Lung (tissue), 12 donors: Measurements from ENCODE around the gene TMPRSS2. TPM values are rescaled to one million over a fixed set of nuclear protein-coding genes. Genes with fewer than 3 reads are reported as not detected.
A peak's percentile ranks its signal among the peaks of the same experiment; 100 is the strongest.
"Not testable (repeated sequence)": the region's sequence is repeated elsewhere in the genome, so short reads cannot be mapped to it uniquely, and the experiment has no call there.

Source experiments
- ATAC-seq: fragments of 200-7000 bp; cut with Tn5 transposase; one replicate; pipeline ENCODE4 v1.9.1; 2020; ENCODE audit warnings: moderate number of reproducible peaks; ENCODE audit not compliant: insufficient read depth, low FRiP score
- DNase-seq, 3 donors: peaks; one replicate each; pipeline ENCODE4 v3.0.0-alpha.2; 2013 to 2017
- H3K27ac ChIP-seq, 2 donors: one replicate each; pipeline ENCODE4 v1.5.1; 2013; ENCODE audit warnings: mild to moderate bottlenecking in 2 of 2, moderate library complexity in 2 of 2, control low read depth in 1 of 2, inconsistent platforms in 1 of 2, low read depth in 1 of 2, low read length in 1 of 2
- H3K27me3 ChIP-seq, 3 donors: one replicate each; pipeline ENCODE4 v1.5.1; 2013; ENCODE audit warnings: low read length in 2 of 3; ENCODE audit not compliant: control insufficient read depth in 3 of 3, insufficient read depth in 3 of 3
- H3K36me3 ChIP-seq, 4 donors: one replicate each; pipeline ENCODE4 v1.5.1; 2013; ENCODE audit warnings: low read length in 4 of 4, mild to moderate bottlenecking in 1 of 4, moderate library complexity in 1 of 4; ENCODE audit not compliant: control insufficient read depth in 4 of 4, insufficient read depth in 4 of 4
- H3K4me1 ChIP-seq, 5 donors: one replicate each; pipeline ENCODE4 v1.5.1; 2013; ENCODE audit warnings: low read length in 5 of 5, mild to moderate bottlenecking in 2 of 5, moderate library complexity in 1 of 5; ENCODE audit not compliant: control insufficient read depth in 5 of 5, insufficient read depth in 5 of 5
- H3K4me3 ChIP-seq: one replicate; pipeline ENCODE4 v1.5.1; 2013; ENCODE audit warnings: mild to moderate bottlenecking, control low read depth, moderate library complexity
- H3K9ac ChIP-seq, 2 donors: one replicate each; pipeline ENCODE4 v1.5.1; 2013; ENCODE audit warnings: low read length in 2 of 2, control low read depth in 1 of 2; ENCODE audit not compliant: insufficient read depth in 1 of 2
- H3K9me3 ChIP-seq, 4 donors: one replicate each; pipeline ENCODE4 v1.5.1; 2013; ENCODE audit warnings: low read length in 3 of 4, mild to moderate bottlenecking in 1 of 4, moderate library complexity in 1 of 4; ENCODE audit not compliant: control insufficient read depth in 4 of 4, insufficient read depth in 3 of 4
- WGBS, 2 donors: extraction: QIAGEN DNeasy Blood & Tissue Kit; methylation state at CpG; one replicate each; pipeline ENCODE4 v1.1.7; 2013; 5-methylcytosine and 5-hydroxymethylcytosine counted together
- polyA plus RNA-seq, 2 donors: library from polyadenylated mRNA; stranded (reverse); fragments of 200-250 nt; gene quantifications; one replicate each; pipeline ENCODE4 v1.2.1, GENCODE V29; 2013
- total RNA-seq, 2 donors: library from RNA; depleted of rRNA in 1 of 2; stranded (reverse); fragments of >200 nt in 1 of 2; gene quantifications; one replicate each; pipeline ENCODE4 v1.2.1, GENCODE V29; 2014 to 2021
- TF ChIP-seq, protein P1 (sequence below): IDR thresholded peaks from 2 replicates; pipeline ENCODE4 v1.5.1; 2012; ENCODE audit warnings: mild to moderate bottlenecking; ENCODE audit errors: control extremely low read depth, extremely low read depth
- donor health status: control.
- donor health status: control.
- donor health status: Bipolar disorder and iron deficiency.
- donor health status: healthy.
- donor health status: DM: yes; HTN: yes; CAD: no.

TMPRSS2 gene
- total and polyA plus RNA-seq, 4 donors: 46.2 to 130 (median 72.2) TPM

DNA sequence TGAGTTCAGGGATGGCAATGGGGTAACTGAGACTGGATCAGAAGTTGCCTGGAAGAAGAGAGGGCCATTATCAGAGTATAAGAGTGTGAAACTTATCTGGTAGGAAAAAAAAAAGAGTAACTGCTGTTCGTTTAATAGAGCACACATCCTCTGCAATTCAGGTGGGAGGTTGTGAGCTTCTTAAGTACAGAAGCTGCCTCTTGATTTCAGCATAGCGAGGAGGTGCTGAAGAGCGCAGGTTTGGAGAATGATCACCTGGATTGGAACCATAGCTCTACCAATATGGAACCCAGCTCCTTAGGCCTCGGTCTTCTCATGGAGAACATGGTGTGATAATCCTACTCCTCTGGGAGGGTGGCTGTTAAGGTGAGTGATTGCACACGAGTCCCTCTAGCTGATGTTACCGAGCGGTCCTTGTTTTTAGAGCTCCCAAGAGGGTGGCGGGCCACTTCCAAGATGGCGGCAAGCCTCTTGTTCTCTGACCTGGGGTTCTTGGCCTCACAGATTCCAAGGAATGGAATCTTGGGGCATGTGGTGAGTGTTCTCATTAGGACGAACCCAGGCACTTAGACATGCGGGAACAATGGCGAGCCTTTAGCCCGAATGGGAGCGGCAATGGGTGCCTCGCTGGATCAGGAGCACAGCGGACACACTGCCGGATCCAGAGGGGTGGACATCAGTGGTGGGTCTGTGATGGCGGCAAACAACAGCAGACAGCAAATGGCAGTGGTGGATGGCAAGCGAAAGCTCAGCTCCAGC is 85.2 kb downstream of the TMPRSS2 start:
- Histone ChIP-seq H3K36me3 (no peaks in the 10 kb centered on the region), H3K9ac (no peak overlapping the region), H3K9me3 (no peaks in the 10 kb centered on the region), H3K27me3 (peaks cover 0 to 13% (median 8%) of the 10 kb centered on the region in 3 donors), H3K4me1 (peaks cover 0 to 10% (median 6%) of the 10 kb centered on the region in 5 donors), H3K4me3 (no peak overlapping the region), H3K27ac (no peak overlapping the region)
- WGBS, 2 donors: 95 to 97% methylated on average over 19 of the region's 19 CpGs
- no peak for ATAC-seq
- no peak for DNase-seq
- TF ChIP-seq, protein P1, sequence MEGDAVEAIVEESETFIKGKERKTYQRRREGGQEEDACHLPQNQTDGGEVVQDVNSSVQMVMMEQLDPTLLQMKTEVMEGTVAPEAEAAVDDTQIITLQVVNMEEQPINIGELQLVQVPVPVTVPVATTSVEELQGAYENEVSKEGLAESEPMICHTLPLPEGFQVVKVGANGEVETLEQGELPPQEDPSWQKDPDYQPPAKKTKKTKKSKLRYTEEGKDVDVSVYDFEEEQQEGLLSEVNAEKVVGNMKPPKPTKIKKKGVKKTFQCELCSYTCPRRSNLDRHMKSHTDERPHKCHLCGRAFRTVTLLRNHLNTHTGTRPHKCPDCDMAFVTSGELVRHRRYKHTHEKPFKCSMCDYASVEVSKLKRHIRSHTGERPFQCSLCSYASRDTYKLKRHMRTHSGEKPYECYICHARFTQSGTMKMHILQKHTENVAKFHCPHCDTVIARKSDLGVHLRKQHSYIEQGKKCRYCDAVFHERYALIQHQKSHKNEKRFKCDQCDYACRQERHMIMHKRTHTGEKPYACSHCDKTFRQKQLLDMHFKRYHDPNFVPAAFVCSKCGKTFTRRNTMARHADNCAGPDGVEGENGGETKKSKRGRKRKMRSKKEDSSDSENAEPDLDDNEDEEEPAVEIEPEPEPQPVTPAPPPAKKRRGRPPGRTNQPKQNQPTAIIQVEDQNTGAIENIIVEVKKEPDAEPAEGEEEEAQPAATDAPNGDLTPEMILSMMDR: no peak

DNA sequence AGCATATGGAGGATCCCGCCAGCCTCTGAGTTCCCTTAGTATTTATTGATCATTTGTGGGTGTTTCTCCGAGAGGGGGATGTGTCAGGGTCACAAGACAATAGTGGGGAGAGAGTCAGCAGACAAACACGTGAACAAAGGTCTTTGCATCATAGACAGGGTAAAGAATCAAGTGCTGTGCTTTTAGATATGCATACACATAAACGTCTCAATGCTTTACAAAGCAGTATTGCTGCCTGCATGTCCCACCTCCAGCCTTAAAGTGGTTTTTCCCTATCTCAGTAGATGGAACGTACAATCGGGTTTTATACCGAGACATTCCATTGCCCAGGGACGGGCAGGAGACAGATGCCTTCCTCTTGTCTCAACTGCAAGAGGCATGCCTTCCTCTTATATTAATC is 87.0 kb downstream of the TMPRSS2 start:
- H3K36me3 ChIP-seq, H3K4me1 ChIP-seq, H3K9me3 ChIP-seq, H3K4me3 ChIP-seq, ATAC-seq, H3K27me3 ChIP-seq, DNase-seq: not testable (repeated sequence)
- Histone ChIP-seq H3K27ac (peak overlapping the region in 1 of 2 donors; percentile 97), H3K9ac (peak overlapping the region in 1 of 2 donors; percentile 72)
- 18 to 20% methylated on average over 6 of the region's 8 CpGs for WGBS, 2 donors

DNA sequence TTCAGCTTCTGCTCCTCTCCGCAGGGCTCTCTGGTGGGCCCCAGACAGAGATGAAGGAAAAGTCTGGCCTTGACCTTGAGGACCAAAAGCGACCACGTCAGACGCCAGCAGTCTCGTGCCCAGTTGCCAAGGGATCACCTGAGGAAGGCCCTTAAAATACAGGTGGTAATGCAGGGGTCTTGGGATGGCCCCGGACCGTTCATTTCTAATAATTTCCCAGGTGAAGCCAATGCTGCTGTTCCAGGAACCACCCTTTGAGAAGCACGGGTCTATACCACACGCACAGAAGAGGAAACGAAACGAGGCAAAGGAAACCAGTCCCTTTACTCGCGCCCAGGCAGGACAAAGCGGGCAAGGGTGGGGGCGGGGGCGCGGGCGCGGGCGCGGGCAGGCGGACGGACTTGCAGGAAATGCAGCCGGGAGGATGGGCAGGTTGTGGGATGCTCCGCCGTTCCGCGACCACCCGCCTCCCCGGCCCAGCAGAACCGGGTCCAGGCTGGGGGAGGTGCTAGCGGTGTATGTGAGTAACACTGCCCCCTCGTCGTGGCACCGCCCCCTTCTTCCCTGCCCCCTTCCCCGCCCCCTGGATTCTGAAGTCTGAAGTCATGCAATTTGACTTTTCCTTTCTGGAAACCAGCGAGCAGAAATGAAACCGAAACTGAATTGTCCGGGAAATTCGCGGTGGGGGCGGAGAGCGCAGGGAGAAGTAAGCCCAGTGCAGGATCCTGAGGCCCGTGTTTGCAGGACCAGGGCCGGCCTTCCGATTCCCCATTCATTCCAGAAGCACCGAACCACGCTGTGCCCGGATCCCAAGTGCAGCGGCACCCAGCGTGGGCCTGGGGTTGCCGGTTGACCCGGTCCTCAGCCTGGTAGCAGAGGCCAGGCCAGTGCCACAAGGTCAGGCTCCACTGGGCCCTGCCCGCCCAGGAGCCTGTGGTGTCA is 87.8 kb downstream of the TMPRSS2 start:
- 4 to 6% methylated on average over 53 to 54 of the region's 54 CpGs for WGBS, 2 donors
- no peaks in the 10 kb centered on the region for H3K36me3 ChIP-seq
- H3K4me3 ChIP-seq: peak overlapping the region; percentile 66
- peak overlapping the region; percentile 61 to 97 for H3K27ac ChIP-seq
- H3K27me3 ChIP-seq: no peaks in the 10 kb centered on the region
- TF ChIP-seq, protein P1: no peak
- H3K9me3 ChIP-seq: no peaks in the 10 kb centered on the region
- DNase-seq (peak; percentile 92 to 96 (median 96)), ATAC-seq (peak; percentile 86)
- H3K9ac ChIP-seq: peak overlapping the region; percentile 72 to 91
- H3K4me1 ChIP-seq: peaks cover 0 to 5% (median 3%) of the 10 kb centered on the region in 5 donors
